Suppressor macrophage treated with lipopolysaccharide for 4 hours (primary cell): ENCODE measurements around the gene PCSK9.

Experiments
- DNase-seq: peaks from one replicate; pipeline ENCODE4 v3.0.0-alpha.2; 2020

PCSK9 gene

DNA sequence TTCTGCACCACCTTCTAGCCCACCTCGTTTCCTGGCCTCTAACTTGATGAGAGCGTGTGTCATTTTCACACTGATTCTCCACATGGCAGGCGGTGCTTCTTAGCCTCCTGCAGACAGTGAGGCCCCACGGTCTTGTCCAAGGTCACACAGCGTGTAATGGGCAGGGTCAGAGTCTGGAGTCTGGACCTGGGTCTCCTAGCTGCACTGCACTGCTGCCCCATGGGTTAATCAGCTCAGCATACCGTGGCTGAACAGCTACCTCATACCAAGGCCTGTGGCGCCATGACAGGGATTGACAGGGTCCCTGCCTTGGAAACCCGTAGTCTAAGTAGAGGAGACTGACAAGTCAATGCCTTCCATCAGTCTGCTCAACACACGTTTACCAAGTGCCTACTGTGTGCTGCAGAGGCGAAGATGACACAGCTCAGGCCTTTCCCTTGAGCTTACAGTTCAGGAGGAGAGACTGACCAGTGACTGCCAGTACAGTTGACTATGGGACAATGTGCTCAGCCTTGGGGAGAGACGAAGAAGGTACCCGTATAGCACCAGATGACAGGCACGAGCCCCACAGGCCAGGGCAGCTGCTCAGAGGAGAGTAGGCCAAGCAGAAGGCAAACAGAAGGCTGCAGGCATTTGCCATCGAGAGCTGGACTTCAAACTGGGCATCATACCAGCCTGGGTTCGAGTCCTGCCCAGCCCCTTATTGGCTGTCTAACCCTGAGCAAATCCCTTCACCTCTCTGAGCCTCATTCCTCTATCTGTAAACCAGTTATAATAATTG, 5.5 kb downstream of the PCSK9 start:
- no peak for DNase-seq

GRCh38 chr1:55045430-55045829, 6.1 kb downstream of the PCSK9 start:
- DNase-seq, result no peak

DNA sequence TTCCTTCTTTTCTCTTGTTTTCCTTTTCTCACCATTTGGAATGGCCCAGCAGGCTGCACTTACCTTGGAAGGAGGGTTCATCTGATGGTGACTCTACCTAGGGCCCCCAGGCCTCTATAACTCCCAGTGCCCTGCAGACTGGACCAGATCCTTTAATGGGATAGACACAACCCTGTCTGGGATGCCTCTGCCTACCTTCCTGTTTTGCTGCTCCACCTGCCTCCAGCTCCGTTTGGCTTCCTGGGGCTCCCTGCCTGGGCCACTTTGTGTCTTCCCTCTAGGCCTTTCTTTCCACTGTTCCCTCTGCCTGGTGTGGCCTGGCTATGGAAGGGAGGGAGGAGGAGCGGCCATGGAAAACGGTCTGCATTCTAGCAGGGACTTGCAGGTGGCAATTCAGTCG, 7.5 kb downstream of the PCSK9 start:
- DNase-seq, result no peak

- no peak for DNase-seq
Measured at GRCh38 chr1:55047611-55048010, 8.3 kb downstream of the PCSK9 start.

GRCh38 chr1:55048453-55049270, 9.3 kb downstream of the PCSK9 start:
- no peak for DNase-seq

DNA sequence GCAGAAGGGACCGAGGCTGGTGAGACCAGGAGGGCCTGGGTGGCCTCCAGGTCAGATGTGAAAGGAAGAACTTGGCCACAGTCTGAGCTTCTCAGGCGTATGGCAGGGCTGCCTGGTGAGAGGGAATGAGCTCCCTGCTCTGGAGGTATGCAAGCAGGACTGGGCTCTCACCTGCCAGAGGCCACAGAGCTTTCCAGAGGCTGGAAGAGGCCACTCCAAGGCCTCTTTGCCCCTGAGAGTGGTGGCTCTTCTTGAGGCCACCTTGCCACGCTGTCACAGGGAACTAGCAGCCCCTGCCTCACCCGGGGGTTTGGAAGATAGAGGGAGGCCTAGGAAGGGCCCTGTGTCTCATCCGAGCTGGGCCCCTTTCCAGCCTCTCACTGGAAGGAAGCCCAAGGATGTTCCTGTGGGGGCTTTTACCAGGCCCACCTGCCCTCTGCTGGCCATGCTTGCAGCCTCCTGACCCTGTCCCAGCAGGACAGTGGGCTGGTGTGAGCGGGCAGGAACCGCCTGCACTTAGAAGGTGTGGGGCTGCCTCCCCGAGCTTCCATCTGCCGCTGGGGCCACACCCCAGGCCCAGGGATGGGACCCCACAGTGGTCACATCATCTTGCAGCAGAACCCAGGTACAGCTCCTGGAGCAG, 10.0 kb downstream of the PCSK9 start:
- no peak for DNase-seq

- no peak for DNase-seq
Measured at GRCh38 chr1:55049914-55050278, 10.5 kb downstream of the PCSK9 start.

DNA sequence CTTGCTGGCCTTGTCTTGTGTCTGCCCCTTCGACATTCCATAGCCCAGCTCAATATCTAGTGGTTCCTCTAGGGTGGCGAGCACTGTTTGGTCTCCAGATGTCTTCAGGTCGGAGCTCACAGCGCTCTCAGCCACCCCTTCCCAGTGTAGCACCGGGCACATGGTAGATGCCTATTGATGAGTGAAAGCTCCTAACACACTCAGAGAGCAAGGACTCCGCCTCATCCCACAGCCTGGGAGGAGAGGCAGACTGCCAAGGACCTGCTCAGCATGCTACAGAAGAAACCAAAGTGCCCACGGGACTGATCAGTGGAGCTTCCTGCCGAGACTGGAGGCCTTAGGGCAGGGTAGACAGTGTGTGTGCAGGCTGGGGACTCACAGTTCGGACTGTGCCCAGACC, 10.9 kb downstream of the PCSK9 start:
- no peak for DNase-seq

DNA sequence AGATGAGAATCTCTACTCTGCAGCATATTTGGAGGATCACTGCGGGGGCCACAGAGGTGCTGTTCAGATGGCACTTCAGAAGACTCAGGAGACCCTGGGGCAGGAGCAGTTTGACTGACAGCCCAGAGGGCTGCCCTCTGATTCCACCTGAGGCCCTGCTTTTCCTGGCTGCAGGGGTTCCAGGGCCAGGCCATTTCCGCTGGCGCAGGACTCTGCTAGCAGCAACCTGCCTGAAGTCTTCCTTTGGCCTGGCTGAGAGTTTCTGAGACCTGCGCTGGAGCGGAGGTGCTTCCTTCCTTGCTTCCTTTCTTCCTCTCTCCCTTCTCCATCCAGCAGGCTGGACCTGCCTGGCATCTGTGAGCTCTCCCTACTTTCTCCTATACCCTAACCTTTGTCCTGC, 11.8 kb downstream of the PCSK9 start:
- DNase-seq, result no peak

- DNase-seq, result no peak
Measured at GRCh38 chr1:55051621-55052020, 12.3 kb downstream of the PCSK9 start.

GRCh38 chr1:55052221-55053142, 13.1 kb downstream of the PCSK9 start:
- no peak for DNase-seq

- no peak for DNase-seq
Measured at GRCh38 chr1:55053265-55053954, 14.1 kb downstream of the PCSK9 start.

- DNase-seq, result no peak
Measured at GRCh38 chr1:55054396-55054795, 15.0 kb downstream of the PCSK9 start.

GRCh38 chr1:55055084-55055882, 15.9 kb downstream of the PCSK9 start:
- no peak for DNase-seq

DNA sequence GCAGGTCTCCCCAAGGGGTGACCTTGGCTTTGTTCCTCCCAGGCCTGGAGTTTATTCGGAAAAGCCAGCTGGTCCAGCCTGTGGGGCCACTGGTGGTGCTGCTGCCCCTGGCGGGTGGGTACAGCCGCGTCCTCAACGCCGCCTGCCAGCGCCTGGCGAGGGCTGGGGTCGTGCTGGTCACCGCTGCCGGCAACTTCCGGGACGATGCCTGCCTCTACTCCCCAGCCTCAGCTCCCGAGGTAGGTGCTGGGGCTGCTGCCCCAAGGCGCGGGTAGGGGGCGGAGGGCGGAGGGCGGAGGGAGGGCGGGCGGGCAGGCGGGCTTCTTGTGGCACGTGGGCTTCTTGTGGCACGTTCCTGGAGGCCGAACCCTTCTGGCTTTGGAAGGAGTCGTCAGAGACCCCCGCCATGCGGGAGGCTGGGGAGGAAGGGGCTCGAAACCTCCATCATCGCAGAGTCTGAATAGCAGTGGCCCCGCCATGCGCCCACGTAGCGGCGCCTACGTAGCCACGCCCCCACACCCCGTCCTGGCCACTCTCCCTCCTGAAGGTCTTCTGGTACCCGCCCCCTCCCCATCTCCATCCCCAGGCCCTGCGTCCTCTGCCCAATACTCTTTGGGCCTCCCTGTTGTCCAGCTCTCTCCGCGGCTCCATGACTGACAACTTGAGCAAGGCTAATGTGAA, 16.7 kb downstream of the PCSK9 start:
- no peak for DNase-seq

DNA sequence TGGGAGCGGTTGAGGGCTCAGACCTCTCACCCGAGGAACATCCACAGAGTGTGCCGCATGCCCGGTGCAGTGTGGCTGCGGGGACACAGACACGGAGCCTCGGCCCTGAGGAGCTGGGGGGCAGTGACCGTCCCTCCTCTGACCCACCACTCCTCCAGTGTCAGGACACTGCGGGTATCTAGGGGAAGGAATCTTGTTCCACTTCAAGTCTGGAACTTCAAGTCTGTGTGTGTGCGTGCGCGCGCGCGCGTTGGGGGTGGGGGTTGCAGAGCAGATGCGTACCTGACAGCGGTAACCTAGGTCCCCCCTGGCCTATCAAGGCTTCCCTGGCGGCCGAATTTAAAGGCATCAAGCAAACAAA, 17.3 kb downstream of the PCSK9 start:
- DNase-seq, result no peak

GRCh38 chr1:55057270-55057955, 18.1 kb downstream of the PCSK9 start:
- DNase-seq, result no peak

DNA sequence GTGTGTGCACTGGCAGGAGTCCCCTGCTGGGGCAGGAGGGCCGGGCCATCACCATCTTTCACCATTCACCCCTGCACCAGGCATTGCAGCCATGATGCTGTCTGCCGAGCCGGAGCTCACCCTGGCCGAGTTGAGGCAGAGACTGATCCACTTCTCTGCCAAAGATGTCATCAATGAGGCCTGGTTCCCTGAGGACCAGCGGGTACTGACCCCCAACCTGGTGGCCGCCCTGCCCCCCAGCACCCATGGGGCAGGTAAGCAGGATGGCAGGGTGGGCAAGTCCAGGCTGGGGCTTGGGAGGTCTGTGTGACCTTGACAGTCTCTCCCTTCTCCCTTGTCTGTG, 18.6 kb downstream of the PCSK9 start:
- DNase-seq, result no peak

DNA sequence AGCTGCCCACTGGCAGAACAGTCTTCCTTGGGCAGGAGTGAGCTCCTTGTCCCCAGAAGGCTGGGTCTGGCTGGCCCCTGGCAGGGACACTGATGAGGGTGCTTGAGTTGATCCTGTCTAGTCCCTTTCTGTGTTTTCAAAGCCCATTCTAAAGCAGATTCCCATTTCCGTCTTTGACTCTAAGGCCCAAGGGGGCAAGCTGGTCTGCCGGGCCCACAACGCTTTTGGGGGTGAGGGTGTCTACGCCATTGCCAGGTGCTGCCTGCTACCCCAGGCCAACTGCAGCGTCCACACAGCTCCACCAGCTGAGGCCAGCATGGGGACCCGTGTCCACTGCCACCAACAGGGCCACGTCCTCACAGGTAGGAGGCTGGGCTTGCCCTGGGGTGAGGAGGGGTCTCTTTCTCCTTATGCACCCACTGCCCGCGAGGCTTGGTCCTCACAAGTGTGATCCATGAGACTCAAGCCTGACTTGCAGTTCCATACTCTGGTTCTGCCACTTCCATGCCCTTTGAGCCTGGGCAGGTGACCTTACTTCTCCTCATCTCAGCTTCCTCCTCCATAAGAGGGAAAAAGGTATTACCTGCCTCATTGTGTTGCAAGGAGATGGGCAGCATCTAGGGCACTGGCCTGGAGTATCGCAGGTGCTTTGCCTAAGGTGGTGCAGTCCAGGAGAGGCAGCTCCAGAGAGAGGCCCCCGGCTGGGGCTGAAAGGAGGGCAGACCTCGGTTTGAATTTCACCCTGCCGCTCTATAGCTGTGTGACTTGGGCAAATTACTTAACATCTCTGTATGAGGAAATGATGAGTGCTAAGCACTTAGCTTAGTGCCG, 20.2 kb downstream of the PCSK9 start:
- no peak for DNase-seq
